HCEC 1CT (cell line): ENCODE results near the gene CABP4.

Source experiments
- DNase-seq: peaks from one replicate; pipeline ENCODE4 v3.0.0-alpha.2; 2017

Gene CABP4

DNA sequence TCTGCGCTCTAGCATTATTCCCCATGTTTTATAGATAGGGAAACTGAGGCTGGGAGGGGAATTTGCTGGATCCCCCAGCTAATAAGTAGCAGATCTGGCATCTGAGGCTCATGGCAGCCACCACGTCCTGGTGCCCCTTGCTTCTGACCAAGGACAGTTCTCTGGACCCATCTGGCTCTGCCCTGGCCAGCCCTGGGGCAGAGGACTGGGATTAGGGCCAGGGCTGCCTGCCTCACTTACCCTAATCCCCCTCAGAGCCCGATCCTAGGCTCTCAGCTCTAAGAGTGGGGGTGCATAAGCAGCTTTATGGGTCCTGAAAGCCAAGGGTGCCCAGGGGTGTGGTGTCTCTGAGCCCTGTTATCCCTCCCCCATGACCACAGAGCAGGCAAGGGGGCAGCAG, at the start of gene CABP4:
CABP4 (plus strand) TSS at position 301 of the 400 bp plus-strand sequence; CDS start at position 371, 70 bp downstream.
- no peak for DNase-seq

DNA sequence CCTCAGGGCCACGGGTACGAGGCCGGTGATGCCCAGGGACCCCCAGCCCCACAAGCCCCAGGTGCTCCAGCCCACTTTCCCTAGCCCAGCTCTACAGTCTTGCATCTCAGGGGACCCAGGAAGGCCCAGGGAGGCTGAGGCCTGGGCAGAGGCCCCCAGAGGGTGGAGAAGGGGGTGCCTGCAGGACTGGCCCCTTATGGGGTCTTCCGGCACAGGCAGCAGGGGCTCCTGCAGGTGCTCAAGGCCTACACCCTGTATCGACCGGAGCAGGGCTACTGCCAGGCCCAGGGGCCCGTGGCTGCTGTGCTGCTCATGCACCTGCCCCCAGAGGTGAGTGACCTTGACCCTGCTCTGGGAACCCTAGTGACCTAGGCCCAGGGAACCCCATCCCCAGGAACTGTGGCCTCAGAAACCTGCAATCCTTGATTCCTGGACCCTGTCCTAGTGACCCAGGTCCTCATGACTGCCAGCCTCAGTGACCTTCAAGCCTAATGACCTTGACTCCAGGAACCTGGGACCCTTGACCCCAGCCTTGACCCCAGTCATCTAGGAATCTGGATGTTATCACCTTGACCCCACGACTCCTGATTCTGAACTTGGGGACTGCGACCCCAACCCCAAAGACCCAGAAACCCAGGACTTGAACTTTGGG, 49.3 kb upstream of the CABP4 start:
- DNase-seq, result no peak

DNA sequence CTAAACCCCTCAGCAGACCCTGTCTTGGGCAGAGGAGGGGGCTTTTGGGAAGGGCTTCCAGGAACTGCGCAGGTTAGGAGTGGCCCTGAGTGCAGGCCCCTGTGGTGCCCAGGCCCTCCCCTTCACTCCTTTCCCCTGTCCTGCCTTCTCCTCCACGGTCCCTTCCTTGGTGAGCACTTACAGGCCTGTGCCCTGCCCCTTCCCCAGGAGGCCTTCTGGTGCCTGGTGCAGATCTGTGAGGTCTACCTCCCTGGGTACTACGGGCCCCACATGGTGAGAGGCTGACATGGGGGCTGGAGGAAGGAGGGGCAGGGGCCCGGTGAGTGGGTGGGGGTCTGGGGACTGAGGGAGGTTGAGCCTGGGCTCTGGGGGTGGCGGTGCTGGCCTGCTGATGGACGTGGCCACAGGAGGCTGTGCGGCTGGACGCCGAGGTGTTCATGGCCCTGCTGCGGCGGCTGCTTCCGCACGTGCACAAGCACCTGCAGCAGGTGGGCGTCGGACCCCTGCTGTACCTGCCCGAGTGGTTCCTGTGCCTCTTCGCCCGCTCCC, 48.7 kb upstream of the CABP4 start:
- no peak for DNase-seq

DNA sequence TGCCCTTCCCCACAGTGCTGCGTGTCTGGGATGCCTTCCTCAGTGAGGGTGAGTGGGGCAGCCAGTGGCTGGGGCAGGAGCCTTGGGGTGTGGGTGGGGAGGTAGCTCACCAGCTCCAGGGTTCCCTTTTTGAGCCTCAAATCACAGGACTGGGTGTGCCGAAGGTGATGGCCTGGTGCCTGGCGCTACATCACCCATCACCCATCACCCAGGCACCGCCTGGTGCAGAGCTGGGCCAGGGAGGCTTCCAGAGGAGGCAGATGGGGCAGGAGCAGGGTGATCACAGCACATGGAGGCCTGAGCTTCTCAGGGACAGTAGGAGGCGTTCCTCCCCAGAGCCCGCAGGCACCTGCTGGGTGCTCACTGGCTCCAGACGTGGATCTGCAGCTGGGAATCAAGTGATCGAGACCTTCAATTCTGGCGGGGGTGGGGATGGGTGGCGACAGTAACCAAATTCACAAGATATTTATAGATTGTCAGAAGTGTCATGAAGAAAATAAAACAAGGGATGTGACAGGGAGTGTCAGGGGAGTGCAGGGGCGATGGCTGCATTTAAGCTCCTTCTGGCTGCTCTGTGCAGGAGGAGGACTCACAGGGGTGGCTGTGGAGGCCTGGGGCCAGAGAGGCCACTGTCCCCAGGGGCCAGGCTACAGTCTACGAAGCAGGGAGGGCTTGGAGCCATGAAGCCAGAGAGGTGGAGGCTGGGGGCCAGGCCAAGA, 48.0 kb upstream of the CABP4 start:
- DNase-seq, result no peak

DNA sequence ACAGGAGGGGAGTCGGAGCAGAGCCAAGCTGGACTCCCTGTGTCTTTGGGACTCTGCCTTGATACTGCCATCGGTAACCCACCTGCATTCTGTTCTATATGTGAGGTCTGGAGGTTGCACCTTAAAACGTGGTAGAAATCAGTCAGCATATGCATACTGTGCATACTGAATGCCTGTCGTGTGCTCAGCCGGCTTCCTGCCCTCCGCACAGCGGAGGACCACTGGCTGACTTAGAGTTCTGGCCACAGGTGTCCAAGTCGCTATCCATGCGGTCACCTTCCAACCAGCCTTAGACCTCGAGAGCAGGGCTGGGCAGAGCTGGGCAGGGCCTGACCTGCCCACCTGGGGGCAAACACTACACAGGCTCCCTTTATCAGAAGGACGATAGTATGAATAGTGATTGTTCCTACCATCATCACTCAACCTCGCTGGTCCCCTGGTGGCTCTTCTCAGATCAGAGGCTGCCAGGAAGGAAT, 47.4 kb upstream of the CABP4 start:
- DNase-seq, result no peak

DNA sequence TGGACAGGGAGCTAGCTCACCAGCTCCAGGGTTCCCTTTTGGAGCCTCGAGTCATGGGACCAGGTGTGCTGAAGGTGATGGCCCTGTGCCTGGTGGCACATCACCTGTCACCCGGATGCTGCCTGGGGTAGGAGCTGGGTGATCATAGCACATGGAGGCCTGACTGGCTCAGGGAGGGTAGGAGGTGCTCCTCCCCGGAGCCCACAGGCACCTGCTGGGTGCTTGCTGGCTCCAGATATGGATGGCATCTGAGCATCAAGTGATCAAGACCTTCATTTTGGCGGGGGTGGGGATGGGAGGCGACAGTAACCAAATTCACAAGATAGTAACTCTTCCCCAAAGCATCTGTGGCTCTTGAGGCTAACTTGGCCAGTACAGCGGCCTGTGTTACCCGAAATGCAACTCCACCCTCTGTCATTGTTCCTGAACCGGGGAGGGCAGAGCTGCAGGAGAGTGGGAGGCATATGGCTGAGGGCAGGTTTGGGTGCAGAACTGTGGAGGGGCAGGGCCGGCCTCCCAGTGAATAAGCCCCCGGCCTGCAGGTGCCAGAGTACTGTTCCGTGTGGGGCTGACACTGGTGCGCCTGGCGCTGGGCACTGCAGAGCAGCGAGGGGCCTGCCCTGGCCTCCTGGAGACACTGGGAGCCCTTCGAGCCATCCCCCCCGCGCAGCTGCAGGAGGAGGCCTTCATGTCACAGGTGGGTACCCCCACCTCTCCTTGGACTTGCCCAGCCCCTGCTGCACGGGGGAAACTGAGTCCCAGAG, 46.5 kb upstream of the CABP4 start:
- DNase-seq, result no peak

DNA sequence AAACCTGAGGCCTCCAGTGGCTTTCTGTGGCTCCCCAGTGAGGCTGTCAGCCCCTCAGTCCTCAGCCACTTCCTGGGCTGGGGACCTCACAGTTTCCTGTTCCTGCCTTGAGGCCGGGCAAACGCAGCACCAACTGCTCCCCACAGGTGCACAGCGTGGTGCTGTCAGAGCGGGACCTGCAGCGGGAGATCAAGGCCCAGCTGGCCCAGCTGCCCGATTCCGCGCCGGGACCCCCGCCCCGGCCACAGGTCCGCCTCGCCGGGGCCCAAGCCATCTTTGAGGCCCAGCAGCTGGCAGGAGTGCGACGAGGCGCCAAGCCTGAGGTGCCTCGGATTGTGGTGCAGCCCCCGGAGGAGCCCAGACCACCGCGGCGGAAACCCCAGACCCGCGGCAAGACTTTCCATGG, 45.9 kb upstream of the CABP4 start:
- DNase-seq, result no peak

DNA sequence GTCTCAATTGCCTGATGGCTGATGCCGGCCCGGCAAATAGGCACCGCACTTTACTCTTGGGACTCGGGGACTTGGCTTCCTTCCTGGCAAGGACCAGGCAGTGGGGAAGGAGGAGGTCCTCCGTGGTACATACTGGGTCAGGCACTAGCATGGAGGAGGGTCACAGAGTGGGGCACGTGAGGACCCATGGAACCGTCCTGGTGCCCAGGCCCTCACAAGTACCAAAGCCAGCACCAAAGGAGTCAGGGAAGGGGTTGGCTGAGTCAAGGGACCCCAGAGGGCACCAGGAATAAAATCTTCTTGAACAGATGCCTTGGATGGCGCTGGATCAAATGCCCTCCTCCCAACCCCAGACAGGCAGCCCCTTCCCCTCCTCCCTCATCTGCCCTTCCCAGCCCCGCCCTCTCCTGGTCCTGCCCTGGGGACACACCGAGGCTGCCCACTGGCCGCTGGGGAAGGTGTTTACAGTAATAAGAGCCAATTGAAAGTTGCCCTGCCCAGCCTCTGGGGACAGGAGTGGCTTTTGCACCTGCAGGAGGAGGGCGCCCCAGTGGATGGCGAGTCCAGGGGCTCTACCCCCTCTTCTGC, 45.3 kb upstream of the CABP4 start:
- no peak for DNase-seq

DNA sequence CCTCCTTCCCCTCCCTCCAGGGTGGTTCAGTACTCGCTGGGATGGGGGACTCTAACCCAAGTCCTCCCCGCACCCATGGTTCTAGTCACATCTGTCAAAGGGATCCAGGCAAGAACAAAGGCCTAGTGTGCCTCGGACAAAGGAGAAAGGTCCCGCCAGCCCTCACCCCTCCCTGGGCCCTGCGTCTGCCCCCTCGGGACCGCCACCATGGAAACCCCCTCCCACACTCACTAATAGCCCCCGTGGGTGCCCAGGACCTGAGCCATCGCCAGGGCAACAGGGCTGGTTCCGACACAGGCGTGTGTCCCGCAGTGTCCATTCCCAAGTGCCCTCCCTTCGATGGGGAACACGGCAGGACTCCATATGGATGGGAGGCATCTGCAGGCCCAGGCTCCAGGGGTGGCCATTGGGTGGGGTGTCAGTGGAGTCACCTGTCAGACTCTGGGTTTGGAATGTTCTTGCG, 44.8 kb upstream of the CABP4 start:
- no peak for DNase-seq

DNA sequence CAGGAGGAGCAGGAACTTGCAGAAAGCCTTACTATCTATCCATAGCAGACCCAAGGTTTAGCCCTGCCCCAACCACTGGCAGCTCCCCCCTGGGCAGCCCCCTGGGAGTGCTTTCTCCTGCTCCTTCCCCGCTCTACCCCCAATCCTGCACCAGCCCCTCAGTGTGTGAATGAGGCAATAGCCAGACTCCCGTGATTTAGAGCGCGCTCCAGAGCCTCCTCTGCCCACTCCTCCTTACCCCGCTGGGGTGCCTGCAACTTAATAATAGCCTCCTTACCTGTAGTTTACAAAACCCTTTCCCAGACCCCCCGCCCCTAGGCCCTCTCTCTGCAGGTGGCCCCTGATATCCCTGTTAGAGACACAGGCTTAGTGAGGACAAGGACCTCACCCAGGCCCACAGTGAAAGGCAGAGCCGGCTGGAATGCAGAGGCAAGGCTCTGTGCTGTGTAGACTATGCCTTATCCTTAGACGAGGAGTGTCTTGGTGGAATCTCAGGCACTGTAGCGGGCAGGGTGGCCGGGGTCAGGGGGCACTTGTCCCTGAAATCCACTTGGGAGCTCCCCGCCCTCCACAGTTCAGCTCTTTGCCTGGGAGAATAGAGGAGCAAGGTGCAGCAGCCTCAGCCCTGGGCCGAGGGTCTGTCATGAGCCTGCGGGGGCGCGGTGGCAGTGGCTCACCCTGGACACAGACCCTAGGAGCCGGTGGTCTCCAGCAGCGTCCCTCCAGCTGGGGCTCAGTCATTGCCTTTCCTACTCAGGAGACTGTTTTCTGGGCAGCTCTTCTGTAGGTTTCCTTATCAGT, 44.0 kb upstream of the CABP4 start:
- DNase-seq, result no peak

DNA sequence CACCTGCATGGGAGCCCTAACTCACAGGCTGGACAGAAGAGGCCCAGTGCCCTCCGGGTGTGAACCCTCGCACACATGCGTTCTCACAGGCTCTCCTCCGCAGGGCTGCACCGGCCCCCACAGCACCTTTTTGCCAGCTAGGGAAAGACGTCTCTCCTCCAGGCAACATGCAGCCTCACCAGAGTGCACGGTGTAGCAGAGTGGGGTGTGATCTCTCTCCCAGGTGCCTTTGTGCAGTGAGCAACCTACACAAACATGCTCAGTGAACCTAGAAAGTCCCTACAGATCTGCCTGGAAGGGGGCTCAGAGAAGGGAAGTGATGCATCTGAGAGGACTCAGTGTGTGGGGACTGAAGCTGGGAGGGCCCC, 43.4 kb upstream of the CABP4 start:
- DNase-seq, result no peak

DNA sequence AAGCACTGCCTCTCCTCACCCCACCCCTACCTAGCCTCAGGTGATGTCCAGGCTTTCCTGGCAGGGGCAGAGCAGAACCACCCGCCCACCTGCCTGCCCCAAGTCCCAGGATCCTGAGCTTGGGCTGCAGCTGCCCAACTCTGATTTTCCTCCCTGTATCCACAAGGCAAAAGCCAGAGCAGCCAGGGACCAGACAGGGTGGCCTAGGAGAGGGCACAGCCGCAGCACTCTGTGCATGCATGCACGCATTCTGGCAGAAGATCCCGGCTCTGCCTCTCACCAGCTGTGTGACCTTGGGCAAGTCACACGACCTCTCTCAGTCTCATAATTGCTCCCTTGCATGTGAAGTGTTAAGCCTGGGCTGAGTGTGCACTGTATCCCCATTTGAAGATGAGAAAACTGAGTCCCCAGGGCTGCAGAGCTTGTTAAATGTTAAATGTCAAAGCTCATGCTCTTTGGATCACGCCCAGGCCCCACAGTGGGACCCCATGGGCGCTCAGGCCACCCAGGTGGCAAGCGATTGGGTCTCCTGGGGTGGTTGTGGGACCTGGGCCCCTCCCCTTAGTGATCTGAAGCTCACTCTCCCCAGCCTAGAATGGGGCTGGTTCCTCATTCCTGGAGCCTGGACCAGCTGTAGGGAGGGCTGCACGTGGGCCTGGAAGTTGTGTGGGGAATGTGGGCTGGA, 42.5 kb upstream of the CABP4 start:
- no peak for DNase-seq

DNA sequence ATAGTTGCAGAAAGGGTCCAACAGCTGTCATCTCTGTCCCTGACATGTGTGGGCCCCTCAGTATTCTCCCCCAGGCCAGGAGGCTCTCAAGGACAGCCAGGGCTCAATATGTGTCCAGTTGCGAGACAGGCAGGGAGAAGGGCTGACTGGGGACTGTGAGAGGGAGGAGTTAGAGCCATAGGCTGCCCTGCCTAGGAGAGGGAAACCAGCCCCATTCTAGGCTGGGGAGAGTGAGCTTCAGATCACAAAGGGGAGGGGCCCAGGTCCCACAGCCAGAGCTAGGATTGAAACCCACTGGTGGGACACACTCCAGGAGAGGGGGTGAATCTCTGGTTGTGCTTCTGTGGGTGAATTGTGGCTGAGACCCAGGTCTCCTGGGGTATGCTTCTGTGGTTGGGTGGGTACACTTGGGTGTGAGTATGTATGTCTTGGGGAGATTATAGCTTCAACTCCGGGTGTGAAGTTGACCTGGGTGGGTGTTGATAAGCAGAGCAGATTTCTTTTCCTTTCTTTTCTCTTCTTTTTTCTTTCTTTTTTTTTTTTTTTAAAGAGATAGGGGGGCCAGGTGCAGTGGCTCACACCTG, 41.8 kb upstream of the CABP4 start:
- no peak for DNase-seq

DNA sequence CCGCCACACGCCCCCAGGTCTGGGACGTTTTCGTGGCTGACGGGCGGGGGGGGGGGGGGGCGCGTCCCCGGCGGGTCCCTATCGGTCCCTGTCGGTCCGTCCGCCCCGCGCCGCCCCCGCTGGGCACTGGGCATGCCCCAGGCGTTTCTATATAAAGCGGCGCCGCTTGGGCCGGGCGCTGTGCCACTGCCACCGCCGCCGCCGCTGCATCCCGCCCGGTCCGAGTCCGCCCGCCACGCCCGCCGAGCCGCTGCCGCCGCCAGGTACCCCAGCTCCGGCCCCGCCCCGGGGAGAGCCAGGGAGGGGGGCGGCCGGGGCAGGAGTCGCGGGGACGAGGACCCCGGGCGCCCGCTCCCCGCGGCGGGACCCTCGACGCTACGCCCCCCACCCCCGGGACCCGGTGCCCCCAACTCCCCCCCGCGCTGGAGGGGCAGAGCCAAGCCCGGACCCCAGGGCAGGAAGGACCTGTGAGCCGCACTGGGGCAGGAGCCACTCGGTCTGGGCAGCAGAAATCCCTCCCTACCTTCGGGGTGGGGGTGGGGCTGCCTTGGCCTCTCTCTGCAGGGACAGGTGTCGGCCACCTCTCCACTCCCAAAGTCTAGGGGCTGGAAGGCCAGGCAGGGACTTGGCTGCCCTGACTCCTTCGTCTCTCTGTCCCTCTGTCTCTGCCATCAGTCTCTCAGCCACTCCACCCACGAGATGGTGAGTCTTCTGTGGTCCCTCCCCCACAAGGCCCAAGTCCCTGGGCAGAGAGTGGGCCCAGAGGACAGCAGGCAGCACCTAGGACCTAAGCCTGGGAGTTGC, 39.5 kb upstream of the CABP4 start, which contains the start of gene CARNS1:
CARNS1 (plus strand) TSS at position 178 of the 804 bp plus-strand sequence; CDS start at position 700, 522 bp downstream.
- DNase-seq, result no peak

DNA sequence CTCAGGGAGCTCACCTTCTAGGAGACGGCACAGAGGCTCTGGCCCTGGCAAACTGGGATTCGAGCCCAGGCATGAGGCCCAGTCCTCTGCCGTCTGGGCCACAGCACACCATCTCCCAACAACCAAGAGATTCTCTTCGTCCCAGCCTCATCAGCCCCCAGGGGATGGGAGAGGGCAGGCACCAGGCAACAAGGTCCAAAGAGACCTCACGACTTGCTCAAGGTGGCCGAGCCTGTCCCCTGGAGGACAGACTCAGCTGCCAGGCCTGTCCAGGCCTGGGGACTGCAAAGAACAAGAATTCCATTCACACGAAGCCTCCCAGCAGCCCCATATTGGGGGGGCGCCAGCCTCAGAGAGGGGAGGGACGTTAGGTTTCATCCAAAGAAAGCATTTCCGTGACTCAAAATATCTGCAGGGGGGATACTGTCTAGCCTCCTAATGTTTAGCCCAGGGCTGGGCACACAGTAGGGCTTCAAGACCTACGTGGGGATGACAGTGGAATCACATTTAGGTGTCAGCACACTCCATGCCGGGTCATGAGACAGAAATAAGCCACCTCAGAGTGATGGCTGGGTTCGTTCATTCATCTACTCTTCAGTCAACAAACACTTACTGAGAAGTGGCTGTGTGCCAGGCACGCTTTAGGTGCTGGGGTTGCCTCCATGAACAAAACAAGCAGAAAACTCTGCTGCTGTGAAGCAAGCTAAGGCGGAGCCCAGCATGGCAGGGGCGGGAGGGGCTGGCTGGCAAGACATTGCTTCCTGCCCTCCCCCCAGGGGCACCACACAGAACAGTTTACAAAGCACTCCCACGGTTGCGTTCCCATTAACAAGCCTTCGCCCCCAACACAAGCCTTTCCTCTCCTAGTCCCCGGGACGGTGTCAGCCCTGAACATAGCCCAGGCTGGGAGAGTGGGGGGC, 38.5 kb upstream of the CABP4 start:
- no peak for DNase-seq

DNA sequence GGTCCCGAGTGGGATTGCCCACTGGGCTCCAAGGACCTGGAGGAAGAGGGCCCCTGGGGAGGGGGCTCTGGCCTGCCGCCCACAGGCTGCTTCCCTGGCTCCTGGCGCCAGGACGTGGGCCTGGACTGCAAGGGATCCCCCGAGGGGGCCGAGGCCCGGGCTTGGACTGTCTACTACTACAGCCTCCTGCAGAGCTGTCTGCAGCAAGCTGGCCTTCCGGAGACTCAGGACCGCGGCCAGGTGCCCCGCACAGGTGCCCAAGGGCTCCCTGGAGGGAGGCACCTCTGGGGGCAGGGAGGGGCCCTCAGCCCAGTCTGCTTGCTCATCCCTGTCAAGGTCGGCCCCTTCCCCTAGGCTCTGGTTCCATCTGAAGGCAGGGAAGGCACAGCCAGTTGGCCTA, 37.7 kb upstream of the CABP4 start:
- no peak for DNase-seq

DNA sequence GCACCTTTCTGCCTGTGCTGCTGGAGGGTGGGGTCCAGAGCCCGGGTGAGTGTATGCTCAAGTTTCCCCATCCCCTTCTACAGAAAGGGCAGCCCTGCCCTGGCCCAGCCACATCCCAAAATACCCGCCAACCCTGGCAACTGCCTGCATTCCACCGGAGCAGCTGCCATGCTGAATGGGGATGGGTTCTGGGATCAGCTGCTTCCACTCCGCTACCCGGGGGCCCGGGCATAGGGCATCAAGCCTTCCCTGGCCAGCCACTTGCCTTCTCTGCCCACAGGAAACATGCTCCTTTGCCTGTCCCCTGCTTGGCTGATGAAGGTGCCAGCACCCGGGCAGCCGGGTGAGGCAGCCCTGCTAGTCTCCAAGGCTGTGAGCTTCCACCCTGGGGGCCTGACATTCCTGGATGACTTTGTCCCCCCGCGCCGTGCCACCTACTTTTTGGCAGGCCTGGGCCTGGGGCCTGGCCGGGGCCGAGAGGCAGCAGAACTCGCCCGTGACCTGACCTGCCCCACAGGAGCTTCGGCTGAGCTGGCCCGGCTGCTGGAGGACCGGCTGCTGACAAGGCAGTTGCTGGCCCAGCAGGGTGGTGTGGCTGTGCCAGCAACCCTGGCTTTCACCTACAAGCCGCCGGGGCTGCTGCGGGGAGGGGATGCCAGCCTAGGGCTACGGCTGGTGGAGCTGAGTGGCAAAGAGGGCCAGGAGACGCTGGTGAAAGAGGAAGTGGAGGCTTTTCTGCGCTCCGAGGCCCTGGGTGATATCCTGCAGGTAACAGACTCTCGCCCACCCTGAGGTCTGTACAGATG, 36.5 kb upstream of the CABP4 start:
- DNase-seq, result no peak
